ENCODE measurements around the gene DYNLT2.
A peak's percentile ranks its signal among the peaks of the same experiment; 100 is the strongest.

DYNLT2 gene, protein sequence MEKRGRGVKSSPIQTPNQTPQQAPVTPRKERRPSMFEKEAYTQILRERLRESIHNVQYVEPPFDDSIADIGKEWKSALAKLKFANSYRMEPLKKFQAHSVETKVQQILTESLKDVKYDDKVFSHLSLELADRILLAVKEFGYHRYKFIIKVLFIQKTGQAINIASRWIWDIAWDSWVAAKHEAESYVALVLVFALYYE

DNA sequence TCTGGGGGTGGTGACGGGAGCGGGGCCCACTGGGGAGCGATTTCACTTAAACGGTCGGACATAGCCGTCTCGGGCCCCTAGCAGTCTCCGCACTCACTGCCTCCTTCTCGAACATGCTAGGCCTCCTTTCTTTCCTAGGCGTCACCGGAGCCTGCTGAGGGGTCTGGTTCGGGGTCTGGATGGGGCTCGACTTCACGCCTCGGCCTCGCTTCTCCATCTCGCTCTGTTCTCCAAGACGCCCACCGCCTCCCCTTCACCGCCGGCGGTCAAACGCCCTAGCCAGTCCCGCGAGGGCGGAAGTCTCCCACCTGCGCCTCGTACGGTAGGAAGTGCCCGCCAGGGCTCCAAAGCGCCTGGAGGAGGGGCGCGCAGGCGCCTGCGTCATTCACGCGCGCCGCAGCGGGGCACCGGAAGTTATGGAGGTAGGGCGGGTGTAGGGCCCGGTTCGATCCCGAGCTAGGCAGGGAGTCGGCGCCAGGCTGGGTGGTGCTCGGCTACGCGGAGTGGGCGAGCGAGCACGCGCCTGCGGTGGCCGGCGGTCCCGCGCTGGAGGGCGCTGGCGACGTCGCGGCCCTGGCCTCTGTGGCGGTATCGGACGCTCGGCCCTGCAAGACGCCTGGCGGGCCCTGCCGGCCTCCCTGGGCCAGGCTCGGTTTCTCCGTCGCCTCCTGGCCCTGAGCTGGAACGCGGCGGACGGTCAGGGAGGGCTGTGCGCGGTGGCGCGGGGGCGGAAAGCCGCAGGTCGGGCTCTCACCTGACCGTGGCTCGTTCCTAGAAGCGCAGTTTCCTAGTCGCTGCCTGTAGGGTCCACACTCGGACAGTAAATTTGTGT lies at the start of gene DYNLT2, which contains the start of gene ERMARD:
Gene DYNLT2, minus strand, starts transcription at position 331 of the 832 bp plus-strand sequence. Its CDS starts 114 bp downstream, at position 217.
Gene ERMARD, plus strand, starts transcription at position 381 of the 832 bp plus-strand sequence. Its CDS starts 36 bp downstream, at position 417.
- peak; percentile 88 for DNase-seq

DNA sequence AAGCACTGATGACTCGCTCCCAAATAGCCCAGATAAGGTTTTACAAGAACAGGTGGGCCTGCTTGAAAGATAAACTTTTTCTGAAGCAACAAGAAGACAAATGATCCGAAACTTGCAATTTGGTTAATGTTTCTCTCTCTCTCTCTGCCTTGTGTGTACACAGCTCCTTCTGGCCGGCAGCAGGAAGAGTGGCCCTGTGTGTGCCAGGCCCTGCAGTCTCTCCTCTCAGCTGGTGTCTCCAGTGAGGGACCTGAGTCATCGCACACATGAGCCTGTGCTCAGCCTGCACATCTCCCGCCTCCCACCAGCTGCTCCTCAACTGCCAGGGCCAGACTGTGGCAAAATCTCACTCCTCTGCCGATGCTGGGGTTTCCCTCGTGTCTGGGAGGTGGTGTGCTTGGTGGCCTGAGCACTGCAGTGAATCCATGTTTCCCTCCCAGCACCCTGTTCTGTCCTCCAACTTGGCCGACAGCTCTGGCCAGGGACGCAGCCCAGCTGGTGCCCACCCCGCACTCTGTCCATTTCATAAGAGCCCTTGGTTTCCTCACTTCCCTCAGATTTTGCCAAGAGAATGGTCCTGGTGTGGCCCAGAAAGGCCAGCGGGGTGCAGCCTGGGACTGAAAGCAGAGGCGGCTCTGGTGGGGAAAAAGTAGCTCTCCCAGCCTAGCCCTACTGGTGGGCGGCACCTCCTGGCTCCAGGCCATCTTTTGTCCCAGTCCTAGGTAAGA lies 49.5 kb upstream of the DYNLT2 start:
- no peak for DNase-seq

DNA sequence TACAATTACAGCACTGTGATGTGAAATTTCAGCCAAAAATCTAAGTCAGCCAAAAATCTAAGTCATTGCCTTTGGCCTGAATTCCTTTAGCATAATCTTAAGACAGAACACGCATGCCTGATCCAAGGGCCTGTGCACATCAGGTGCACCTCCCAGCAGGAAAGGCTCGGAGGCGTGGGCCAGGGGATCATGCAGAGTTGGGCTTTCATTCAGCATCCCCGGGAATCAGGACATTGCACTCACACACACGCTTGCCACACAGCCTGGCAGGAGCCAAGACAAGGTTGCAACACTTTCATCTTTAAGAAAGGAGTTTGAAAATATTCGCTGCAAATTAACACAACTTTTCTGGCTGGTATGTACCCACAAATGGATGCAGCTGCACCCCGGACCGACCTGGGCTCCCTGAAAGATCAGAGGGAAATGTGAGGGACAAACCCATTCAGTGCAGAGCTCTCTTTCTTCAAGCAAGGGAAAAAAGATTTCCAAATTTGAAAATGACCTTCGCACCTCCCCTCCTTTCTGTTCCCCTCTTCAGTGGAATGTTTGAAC lies 48.8 kb upstream of the DYNLT2 start:
- DNase-seq: no peak

DNA sequence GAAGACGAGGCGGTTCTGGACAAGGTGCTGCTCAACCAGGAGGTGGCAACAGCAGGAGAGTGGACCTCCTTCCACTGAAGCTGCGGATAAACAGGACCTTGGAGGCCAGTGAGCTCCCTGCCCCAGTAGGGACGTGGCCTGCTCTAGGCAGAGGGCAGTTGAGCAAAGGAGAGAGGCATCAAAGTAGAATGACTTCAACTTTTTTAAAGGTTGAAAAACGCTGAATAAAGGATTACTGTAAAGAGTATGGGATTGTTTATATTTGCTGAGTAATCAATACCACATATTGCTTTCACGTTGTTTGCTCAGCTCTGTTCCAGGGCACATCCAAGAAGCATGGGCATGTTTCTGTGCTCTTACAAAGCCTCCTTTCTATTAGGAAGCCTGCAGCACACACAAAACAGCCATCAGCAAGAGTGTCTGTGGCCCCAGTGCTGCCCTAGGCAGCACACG lies 48.1 kb upstream of the DYNLT2 start:
- DNase-seq: no peak

DNA sequence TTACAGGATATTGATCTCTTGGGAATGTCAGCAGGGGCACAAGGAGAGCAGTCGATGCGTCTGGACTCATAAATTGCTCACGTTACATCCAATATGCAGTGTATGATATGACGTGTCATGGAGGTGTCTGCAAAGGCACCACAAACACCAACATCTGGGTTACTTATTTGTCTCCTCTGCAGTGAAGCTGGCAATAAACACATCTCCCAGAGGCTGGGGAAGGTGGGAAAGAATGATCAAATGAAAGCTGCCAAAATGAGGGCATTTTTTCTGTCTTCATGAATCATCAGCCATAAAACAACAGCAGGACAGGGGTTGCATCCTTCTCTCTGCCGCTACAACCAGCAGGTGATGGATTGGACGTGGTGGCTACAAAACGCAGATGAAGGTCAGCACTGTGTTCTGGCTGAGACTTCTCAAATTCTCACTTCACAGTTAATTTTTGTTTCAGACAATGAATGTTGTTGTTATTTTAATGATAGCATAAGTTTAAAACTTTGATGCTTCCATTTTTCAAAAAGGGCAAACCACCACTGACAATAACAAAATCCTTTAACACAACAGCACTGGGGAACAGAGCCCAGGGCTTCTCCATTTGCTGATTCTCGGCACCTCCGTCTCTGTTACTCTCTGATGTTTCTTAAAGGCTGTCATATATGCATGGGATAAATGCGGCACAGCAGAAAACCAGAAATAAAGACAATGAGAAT lies 47.5 kb upstream of the DYNLT2 start:
- DNase-seq: no peak

DNA sequence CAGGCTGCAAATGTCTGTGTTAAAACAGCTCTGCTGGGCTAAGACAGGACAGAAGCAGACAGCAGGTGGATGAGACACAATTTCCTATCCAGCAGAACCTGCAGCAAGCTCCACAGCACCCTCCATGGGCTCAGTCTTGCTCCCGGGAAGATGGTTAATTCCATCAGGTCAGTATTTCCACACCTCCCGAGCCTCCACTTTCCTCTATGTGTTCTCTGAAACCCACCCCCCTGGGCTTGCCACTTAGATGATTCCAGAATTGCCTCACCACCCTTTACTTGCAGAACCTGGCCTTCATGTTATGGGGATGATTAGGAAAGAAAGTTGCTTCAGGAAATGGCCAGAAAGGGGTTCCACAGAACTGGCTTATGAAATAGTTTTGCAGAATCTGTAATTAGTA lies 43.8 kb upstream of the DYNLT2 start:
- no peak for DNase-seq

DNA sequence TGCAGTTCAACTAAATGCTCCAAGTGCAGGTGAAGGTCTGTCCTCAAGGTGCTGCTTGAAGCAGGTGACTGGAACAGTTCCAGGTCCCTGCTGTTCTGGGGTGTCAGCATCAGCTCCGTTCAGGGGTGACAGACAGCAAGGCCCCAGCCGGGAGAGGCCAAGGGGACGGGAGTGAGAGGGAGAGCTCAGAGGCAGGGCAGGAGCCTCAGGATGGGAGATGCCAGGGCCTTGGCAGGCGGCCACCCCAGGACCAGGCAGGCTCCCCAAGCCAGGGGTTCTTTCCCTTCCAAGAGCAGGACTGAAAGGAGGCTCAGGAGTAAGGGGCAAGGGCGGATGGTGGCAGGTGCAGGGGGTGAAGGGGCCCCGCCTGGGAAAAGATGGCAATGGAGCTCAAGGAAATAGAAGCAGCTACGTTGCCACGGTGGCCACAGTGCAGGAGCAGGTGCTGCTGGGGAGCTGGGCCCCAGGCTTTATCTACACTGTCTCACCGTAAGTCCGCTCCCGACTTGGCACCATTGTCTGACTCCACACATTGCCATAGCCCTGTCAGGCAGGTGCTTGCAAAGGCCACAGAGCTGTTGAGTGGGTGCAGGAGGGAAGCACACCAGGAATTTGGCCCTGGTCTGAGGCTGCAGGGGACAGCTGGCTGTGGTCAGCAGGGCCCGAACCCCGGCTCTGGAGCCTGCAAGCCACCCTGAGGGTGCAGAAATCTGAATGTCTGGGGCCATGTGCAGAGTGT lies 43.1 kb upstream of the DYNLT2 start:
- DNase-seq: no peak

DNA sequence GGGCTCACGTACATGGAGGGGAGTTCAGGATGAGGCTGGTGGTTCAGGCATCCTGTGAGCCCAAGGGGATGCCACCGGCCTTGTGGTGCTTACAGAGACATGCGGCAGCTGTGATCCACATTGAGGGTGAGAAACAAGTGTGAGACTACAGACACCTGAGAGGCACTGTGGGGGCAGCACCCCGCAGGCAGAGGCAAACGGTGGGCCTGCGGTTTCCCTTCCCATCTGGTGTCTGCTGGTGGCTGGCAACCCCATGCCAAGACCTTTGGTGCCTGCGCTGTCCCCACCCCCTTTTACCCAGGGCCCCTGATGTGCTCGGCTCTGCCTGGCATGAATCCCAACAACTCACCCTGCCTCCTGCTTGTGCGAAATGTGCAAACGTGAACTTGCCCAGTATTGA lies 42.0 kb upstream of the DYNLT2 start:
- no peak for DNase-seq

DNA sequence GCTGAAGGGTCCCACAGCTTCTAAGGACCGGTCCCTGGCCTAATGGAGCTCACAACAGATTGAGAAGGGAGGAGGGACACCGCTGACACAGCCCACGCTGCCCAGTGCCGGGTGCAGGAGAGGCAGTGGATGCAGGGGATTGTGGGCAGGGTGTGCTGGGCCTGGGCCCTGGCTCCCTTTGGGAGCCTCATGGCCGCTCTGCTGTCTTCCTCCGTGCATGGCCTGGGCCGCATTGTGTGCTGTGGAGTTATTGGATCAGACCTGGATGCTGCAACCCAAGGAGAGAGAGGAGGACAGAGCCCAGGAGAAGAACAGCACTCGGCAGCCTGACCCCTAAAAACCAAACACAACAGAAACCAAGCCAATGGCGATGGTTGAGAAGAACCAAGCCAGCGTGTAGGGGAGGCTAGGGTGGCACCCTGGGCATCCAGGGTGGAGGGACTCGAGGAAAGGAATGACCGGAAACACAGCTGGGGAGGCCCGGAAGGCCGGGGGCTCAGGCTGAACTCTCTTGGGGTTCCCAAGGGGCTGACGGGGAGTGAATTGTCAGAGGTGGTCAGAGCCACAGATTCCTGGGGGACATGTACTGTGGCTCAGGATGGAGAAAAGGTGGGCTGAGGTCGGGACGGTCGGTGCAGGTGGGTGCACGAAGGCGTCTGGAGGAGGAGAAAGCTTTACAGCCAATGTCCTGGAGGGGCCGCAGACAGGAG lies 41.1 kb upstream of the DYNLT2 start:
- DNase-seq: no peak

DNA sequence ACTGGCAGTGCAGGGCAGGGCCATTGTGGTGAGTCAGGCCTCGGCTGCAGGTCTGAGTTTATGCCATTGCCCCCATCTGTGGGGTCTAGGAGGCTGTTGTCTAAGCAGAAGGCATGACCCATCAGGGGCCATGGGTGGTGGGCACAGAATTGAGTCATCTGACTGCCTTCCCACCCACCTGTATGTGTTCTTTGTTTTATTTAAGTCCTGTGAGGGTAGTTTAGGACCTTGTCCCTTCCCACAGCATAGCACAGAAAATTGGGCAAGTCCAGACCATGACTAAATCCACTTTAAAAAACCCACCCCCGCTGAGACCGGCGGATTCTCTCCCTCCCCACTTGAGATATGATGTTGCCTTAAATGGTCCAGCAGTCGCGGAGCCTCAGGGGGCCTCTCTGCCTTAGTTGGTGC lies 40.4 kb upstream of the DYNLT2 start:
- no peak for DNase-seq

DNA sequence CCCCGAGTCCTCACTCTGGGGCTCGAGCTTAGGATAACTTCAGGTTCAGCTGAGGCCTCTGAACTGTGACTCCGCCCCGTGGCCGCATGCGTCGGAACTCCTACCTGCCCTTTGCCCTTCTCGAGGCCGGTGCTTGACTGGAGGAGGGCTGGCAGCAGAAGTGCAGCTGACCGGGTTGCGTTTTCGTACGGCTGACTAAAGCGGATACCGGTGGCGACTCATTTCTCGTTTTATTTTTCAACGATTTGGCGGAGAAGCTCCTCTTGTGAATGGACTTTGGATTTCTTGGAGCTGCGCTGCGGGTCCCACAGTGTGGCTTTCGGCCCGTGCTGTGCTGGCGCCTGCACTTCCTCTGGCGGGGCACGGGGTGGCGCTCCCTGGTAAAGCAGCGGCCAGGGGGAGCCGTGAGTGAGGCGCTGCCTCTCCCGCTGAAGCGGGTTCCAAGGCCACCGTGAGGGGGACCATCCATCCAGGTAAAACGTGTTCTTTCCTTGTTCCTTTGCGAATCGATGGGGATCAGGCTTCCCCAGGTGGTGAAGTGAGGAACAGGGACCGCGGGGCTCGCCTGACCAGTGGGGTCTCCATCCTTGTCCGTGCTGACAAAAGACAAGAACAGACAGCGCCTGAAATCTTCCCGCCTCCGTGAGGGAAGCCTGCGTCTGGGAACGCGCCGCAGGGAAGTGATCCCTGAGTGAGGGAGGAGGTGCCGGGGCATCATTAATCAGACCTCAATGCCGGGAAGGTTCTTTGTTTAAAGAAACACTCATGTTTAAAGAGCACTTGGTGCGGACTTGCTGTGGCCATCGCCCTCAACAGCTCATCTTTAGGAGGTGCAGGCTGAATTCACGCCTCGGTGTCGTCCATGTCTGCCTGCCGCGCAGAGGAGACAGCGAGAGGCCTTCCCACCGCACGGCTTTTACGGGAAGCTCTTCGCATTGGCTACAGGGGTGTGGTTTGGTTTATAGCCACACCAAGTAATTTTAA lies 38.9 kb upstream of the DYNLT2 start:
- DNase-seq: peak; percentile 76 to 77

DNA sequence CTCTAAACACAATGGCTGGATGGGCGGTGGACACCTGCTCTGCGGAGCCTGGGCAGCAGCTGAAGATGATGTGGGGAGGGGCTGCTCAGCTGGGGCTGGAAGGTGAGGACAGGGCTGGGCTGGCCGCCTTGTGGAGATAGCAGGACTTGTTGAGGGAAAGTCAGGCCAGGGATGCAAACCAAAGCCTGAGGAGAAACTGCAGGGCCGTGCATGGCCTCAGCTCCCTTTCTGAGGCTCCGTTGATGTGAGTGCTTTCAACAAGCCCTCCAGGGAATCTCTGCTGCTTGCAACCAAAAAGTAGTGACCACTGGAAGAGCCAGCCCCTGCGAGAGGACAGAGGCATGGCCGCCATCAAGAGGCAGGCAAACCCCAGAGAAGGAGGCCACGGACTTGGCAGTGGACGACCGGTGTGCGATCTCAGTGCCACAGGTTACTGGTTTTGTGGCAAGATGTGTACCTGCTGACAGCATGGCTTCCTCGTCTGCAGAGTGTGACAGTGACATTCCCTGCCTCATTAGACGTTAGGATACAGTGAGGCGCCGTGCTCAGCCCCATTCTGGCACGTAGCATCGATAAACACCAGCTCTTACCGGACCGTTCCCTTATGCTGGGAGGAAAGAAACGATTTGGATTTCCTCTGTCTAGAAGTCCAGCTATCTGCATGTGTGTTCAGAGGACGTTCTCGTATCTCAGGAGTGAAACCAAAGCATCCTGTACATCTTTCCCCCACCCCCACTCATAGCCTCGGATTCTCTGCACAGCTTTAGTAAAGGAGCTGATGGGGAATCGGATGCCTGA lies 38.0 kb upstream of the DYNLT2 start:
- DNase-seq: no peak

DNA sequence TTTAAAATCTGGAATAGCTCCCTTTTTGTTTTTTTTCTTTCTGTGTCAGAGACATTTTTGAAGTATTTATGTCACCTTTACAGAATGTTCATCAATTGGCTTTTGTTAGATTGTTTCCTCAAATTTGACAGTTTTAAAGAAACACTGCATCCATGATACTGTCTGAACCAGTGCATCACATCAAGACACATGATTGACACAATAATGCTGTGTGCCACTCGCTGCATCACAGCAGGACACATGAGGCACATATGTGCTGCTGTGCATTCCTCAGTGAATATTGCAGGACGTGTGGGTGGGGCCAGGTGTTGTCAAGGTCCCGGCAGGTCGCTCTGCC lies 37.4 kb upstream of the DYNLT2 start:
- no peak for DNase-seq

DNA sequence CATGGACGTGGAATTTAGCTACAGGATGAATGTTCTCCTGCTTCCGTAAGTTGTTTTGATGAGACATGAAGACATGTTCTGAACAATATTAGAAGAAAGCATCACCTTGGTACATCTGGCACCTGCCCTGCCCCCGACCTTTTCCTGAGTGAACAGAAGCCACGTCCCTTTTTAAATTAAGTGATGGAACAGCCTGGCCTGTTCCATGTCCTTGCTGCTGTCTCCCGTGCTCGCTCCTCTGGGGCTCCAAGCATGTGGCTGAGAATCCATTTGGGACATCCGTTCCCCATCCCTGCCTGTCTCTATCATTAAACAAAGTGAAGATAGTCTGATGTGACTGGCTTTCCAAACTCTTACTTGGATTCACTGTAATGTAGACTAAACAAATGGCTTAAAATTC lies 36.4 kb upstream of the DYNLT2 start:
- DNase-seq: no peak

DNA sequence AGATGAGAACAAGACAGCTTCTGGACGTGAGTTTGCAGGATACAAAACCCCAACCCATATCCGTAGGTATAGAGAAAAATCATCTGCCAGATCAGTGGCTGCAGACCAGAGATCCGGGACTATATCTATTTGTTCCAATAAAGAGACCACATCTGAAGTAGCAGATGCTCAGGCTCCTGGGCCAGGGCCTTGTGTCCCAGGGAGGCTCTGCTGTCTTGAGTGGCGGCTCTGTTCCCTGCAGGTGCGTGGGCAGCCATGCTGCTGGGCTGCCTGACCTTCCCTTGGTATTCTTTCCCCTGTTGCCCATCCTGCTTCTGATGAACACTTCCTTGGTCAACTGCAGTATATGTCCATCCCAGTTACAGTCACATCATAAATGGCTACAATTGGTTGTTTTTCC lies 35.0 kb upstream of the DYNLT2 start:
- no peak for DNase-seq

DNA sequence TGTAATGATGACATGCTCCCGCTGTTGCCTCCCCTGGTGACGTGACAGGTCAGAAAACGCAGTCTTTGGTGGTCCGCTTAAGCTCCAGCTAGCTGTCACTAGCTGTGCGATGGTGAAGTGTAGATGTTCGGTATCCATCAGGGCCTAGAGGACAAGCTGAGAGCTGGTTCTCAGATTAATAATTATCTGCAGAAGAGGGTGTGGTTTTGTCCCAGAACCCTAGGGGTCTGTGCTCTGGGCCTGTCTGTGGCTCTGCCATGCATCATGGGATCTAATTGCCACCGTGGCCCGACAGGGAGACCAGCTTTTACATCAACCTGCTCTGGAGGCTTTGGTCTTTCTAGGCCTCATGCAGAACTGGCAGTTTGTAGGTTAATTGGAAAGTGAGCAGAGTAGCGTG lies 34.2 kb upstream of the DYNLT2 start:
- DNase-seq: no peak

DNA sequence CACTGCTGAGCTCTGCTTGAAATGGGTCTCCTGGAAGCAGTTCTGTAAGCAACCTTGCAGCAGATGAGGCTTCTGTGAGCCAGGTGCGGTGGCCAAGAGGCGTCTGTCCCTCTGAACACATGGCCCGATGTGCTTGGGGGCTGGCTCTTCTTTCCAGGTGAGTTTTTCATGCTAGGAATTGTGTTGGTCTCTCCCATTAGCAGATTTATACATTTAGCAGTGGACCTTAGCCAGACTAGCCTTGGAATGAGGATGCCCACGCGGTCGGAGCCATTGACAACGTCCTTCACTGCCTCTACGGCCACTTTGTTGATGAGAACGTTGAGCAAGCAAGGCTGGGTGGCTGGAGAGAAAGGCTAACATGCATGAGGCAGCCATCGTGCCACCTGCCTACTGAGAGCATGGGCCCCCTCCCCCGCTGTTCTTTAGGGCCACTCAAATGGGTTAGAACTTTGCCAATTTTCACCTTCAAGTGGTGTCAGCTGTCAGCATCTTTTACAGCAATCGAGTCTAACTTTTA lies 33.5 kb upstream of the DYNLT2 start:
- no peak for DNase-seq

DNA sequence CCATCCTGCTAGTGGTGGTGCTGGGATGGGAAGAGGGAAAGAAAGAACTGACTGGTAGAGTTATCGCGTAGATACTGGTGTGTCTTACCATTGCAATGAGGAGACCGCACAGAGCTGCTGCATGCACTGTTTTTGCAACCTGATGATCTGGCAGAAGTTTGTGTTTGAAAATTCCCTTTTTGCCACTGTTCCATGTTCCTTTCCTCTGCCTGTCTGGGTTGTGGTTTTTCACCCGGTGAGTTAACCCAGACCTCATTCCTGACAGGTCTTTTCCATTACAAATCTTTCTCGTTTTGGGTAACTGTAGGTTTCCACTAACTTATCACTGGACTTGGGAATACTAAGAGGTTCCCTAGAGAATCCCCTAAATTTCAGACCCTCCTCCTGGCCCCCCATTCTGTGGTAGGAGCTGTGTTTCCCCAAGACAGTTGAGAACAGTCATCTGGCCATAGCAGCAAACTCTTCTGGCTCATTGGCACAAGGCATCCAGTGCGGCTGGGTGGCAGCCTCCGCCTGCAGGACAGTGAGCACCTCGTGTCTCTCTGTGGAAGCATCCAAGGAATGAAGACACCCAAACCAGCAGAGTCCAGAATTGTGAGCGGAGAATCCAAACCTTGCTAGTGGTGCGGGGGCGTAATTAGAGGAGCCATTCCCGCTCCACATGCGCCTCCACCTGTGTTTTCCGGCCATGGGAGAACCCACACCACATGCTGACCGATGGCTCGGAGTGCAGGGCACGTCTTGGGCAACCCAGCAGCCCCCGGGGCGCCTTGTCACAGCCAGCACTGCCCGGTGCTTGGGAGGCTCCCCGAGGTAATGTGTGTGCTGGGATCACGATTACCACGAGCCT lies 32.8 kb upstream of the DYNLT2 start:
- no peak for DNase-seq
